ENCODE data around the gene USP35.

Gene USP35

DNA sequence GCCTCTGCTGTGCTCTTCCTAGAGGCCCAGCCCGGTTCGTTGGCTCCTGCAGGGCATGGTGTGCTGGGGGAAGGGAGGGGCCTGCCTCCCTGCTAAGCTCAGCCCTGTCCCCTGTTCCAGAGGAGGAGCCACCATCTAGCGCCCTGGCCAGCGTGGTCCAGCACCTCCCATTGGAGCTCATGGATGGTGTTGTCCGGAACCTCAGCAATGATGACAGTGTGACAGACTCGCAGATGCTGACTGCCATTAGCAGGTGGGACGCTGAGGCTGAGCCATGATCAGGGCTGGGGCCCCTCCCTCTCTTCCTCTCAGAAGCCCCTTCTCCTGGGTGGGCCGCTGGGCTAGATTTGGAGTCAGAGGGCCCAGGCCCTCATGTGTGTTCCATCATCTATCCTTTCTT is 9.1 kb downstream of the USP35 start:
- DNase-seq = no peak

DNA sequence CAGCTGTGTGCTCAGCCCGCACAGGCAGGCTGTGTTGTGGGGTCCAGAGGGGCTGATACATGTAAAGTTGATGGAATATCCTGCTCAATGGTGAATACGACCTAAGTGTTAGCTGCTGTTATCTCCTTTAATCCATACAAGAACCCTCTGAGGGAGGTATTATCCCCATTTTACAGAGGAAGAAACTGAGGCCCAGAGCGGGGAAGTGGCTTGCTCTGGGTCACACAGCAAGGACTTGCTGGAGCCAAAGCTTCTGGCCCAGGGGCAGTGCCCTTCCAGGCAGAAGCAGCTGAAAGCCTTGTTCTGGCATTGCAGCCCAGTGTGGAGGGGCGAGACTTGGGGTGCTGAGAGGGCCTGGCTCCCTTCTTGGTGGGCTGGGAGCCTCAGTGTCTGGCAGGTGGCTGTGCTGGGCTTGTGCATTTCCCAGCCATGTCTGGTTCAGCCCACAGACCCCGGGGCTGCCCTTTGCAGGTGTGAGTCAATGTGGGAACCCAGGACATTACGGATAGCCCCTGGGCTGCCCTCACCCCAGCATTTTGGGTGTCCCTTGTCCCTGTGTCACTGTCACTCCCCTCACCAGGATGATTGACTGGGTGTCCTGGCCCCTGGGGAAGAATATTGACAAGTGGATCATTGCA is 10.4 kb downstream of the USP35 start:
- DNase-seq = no peak

DNA sequence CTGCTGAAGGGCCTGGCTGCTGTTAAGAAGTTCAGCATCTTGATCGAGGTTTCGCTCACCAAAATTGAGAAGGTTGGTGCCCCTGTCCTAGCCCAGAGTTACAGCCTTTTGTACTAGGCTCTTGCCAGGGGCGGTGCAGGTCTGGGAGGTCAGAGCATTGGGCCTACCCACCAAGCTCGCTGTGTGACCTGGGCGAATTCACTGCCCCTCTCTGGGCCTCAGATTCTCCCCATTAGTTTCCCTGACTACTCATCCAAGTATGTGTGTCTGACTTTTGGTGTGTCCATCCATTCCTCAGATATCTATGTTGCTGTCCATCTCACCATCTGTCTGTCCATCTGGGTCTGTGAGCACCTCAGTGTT is 10.9 kb downstream of the USP35 start:
- no peak for DNase-seq

DNA sequence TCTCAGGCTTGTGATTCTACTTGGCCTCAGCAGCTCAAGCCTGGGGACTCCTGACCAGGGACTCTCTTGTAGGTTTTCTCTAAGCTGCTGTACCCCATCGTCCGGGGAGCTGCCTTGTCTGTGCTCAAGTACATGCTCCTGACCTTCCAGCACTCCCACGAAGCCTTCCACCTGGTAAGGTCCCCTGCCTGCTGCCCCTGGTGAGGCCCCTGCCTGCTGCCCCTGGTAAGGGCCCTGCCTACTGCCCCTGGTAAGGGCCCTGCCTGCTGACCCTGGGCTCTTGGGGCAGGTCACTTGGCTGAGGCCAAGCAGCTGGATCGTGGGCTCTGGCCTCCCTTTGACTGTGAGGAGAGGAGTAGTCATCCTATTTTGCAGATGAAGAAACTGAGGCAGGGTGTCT is 11.3 kb downstream of the USP35 start:
- DNase-seq = no peak

DNA sequence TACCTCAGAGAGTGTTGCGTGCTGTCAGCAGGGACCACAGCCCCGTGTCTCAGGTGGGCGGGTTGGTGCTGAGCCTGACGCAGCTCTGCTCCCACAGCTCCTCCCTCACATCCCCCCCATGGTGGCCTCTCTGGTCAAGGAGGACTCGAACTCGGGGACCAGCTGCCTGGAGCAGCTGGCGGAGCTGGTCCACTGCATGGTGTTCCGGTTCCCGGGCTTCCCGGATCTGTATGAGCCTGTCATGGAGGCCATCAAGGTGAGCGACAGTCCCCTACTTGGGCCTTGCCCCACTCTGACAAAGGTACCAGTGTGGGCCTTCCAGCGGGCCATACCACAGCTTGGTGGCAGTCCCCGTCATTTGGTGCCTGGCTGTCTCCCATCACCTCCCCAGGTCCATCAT is 11.8 kb downstream of the USP35 start:
- no peak for DNase-seq

DNA sequence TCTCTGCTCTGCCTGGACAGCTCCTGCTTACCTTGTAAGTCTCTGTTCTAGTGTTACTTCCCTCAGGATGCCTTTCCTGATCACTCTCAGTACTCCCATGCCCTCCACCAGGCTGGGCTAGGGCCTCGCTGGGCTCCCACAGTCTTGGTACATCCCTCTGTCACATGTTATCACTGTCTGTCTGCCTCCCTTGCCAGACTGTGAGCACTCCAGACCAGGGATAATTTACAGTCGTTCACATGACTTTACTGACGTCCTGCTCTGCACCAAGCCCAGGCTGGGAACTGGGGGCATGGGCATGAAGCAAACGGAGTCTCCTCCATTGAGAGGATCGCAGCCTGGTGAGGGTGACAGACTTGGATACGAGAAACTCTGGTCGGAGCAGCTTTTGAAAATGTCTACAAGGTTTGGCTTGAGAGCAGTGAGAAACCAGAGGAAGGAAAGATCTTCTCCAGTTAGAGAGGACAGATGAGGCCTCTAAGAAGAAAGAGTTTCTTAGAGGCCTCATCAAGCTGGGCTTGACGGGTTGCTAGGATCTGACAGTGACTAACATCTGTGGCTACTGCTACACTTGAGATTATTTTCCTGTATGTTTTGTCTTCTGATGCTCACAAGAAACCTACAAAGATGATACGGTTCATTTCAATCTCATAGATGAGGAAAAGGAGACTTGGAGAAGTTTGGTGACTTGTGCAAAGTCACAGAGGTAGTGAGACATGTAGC is 12.5 kb downstream of the USP35 start:
- DNase-seq = no peak

DNA sequence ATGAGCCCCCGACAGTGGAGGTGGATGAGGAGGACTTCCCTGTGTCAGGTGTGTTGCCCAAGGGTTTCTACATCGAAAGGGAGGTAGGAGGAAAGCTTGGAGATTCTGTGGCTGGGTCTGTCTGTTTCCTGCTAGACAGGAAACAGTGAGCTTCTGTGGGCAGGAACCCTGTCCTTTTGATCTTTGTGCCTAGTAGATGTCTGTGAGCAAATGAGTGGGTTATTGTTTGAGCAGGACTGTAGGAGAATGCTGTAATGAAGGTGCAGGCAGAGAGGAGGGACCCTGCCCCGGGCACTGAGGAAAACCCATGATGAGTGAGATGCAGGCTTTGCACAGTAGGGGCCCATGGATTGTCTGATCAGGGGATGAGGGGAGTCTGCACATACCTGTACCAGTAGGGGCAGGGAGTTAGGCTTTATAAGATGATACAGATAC is 14.0 kb downstream of the USP35 start:
- DNase-seq = no peak

DNA sequence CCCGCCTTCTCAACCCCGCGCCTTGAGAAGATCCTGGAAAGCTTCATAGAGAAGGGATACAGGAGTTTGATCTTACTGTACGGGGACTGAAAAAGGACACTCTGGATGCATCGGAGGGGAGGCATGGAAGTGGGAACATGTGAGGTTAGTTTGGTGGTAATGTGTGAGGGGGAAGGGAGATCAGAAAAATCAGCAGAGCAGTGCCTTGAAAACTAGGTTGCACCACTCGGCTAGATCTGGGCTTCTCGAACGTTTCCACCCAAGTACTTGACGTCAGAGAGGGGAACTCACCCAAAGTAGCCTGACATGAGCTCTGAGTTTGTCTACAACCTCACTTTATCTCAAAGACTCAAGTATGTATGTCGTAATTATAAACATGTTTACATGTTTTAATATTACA is 14.5 kb downstream of the USP35 start:
- DNase-seq = no peak

DNA sequence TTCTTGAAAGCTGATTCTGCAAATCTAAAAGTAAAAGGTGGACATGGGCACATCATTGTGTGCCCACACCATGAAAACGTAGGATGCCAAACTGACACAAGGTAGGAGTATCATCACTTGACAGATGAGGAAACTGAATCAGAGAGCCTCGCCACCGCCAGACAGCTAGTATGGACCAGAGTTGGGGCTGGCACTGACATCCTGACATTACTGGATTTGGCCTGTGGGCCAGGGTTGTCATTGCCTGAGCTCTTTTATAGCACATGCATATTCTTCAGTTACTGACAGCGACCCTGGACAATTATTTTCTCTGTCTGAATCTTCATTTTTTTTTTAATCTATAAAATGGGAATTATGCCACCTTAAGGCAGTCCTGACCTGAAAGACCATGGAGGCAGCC is 16.5 kb downstream of the USP35 start:
- DNase-seq = no peak

DNA sequence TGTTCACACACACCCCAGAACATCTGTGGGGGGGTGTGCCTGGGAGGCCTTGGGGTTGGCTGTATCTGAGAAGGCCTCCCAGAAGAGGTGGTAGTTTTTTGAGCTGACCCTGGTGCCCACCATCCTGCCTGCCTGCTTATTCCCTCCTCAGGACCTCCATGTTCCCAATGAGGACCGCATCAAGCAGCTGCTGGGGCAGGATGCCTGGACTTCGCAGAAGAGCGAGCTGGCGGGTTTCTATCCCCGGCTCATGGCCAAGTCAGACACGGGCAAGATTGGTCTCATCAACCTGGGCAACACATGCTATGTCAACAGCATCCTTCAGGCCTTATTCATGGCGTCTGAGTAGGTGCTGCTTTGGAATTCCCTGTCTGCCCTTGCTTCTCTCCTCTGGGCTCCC is 17.0 kb downstream of the USP35 start:
- DNase-seq = no peak

DNA sequence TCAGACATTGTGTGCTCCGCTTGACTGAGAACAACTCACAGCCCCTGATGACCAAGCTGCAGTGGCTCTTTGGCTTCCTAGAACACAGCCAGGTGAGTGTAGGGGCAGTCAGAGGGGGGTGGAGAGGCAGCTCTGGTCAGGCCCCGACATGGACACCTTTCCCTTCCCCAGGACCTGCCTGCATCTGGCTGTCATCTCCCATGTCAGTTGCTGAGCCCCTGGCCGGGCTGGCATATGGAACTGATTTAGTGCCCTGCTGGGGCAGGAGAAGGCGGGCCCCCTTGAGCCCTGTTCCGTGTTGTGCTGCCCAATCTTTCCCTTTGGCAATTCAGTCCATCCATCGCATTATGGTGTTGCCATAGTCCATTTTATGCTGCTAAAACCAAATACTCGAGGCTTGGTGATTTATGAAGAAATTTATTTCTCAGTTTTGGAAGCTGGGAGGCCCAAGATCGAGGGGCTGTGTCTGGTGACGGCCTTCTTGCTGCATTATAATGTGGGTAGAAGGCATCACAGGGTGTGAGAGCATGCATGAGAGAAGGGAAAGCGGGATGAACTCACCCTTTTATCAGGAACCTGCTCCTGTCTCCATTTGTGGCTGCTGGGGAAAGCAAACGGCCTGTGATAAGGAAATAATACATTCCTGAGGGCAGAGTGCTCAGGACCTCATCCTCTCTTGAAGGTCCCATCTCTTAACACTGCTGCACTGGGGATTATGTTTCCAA is 19.0 kb downstream of the USP35 start:
- no peak for DNase-seq

DNA sequence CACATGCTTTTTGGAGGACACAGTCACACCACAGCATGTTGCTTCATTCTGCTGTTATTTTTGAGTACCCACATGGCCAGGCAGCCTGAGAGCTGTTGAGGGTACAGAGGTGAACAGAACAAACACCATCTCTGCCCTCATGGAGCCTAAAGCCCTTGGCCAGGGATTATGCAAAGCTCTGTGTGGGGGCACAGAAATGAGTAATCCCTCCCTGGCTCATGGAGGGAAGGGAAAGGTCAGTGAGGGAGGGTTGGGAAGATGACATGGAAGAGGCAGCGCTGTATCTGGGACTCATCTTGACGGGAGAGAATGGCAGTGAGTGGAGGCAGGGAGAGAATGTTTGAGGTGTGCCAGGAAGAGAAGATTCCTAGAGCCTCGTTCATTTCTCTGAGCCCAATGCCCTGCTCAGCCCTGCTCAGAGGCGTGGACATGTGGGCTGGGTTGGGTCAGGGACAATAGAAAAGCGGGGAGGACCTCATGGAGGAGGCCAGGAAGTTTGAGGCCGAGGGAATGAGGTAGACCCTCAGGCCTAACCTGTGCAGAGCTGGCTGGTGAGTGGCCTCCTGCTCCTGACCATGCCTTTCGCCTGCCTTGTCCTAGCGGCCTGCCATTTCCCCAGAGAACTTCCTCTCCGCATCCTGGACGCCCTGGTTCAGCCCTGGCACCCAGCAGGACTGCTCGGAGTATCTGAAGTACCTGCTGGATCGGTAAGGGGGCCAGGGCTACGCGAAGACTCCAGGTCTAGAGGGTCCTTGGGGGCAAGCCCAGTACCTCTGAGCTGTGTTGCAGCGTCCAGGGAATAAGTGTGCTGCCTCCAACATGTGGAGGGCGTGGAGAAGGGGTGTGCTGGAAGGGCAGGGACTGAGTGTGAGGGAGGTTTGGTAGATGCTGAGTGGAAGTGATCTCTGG is 19.8 kb downstream of the USP35 start:
- no peak for DNase-seq

DNA sequence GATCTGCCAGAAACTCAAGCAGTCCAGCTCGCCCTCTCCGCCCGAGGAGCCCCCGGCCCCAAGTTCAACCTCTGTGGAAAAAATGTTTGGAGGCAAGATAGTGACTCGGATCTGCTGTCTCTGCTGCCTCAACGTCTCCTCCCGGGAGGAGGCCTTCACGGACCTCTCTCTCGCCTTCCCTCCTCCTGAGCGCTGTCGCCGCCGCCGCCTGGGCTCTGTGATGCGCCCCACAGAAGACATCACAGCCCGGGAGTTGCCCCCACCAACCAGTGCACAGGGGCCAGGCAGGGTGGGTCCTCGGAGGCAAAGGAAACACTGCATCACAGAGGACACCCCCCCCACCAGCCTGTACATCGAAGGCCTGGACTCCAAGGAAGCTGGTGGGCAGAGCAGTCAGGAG is 20.8 kb downstream of the USP35 start:
- DNase-seq = no peak

DNA sequence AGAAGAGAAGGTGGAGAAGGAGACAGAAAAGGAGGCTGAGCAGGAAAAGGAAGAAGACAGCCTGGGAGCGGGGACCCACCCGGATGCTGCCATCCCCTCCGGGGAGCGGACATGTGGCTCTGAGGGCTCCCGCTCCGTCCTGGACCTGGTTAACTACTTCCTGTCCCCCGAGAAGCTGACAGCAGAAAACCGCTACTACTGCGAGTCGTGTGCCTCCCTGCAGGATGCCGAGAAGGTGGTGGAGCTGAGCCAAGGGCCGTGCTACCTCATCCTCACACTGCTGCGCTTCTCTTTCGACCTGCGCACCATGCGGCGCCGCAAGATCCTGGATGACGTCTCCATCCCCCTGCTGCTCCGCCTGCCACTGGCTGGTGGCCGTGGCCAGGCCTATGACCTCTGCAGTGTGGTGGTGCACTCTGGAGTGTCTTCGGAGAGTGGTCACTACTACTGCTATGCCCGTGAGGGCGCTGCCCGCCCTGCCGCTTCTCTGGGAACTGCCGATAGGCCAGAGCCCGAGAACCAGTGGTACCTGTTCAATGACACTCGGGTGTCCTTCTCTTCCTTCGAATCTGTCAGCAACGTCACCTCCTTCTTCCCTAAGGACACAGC is 21.4 kb downstream of the USP35 start:
- DNase-seq = no peak

DNA sequence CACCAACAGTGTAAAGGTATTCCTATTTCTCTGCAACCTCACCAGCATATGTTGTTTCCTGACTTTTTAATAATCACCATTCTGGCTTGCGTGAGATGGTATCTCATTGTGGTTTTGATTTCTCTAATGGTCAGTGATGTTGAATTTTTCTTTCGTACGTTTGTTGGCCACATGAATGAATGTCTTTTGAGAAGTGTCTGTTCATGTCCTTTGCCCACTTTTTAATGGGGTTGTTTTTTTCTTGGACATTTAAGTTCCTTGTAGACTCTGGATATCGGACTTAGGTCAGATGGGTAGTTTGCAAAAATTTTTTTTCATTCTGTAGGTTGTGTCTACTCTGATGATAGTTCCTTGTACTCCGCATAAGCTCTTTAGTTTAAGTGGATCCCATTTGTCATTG is 22.8 kb downstream of the USP35 start:
- no peak for DNase-seq

DNA sequence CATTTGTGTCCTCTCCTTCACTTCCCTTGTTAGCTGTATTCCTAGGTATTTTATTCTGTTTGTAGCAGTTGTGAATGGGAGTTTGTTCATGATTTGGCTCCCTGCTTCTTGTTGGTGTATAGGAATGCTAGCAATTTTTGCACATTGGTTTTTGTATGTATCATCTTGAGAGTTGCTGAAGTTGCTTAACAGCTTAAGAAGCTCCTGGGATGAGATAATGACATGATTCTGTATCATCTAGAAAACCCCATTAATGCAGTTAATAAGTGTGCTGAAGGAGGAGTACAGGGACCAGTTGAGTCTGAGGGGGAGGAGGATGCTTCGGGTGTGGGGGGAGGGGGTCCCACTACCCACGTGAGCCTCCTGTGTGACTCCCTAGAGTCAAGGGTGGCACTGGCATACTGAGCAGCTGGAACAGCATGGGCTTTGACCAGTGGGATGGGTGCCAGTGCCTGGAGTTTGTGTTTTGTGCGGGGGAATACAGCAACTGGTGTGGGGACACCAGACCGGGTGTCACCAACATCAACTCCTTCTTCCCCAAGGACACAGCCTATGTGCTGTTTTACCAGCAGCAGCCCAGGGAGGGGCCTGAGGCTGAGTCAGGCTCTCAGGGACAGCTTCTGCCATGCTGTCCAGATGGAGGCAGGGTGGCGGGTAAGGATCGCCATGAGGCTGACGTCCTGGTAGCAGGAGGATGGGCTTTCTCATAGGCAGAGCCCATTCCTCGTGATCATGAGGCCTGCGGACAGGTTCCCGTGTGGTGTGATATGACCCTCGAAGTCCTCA is 24.1 kb downstream of the USP35 start:
- DNase-seq = no peak

DNA sequence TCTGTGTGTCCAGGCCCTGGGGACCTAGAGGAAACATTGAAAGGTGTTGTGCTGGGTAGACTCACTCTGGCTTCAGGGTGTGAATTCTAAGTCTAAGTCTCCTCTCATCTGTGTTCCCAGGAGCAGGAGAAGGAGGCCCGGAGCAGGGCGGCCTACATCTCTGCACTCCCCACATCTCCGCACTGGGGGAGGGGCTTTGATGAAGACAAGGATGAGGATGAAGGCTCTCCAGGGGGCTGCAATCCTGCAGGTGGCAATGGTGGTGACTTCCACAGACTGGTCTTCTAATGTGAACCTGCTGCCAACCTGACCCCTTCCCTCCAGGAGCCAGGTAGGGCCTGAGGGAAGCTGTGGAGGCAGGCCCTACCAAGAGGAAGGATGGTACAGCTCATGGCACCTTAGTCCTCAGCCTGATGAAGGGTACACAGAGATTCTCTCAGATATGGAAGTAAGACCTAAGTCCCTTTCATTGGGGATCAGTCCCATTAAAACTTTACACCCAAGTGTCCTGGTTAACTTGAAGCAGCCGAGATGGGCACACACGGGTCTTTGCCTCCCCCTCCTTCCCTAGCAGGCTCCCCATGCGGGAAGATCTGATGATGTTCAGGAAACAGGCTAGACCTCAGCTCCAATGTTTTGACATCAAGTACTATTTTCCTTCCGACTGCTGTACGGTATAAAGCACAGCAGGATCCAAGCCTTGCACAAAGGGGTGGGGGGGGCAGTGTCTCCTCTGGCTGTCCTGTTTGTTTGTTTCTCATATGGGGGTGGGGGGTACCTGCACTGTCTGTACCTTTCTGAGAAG is 25.0 kb downstream of the USP35 start:
- DNase-seq = no peak

DNA sequence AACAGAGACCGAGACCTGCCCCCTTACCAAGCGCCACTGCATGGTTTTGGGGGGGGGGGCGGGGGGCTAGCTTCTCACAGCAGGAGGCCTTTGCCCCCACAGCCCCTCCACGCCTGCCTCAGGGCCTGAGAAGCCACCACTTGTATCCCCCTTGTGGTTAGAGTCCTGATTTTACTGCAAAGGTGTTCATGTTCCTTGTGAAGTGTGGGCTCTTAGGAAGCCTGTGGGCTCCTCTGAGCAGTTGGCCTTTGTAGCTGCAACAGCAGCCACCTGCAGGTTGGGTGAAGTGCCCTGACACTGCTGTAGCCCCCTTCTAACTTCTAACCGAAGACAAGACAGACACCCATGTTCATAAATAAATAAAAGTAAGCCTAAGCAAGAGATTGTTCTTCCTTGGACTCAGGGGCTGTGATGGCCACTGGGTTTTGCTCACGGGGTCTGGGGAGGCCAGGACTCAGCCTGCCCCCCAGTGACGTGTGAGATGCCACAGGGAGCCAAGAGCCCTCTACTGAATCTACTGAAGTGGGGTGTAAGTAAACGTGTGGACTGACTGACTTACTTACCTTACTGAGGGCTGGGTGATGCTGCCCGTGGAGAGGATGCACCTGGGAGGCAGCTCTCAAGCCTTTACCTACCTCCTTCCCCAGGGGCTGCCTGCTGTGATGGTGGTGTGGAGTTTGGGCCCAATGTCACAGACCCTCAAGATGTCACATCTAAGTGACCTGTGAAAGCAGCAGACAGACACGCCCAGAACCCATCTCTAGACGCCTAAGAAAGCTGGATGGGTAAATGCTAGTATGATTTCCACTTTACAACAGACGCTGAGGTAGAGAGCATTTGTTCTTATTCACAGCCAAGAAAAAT is 25.8 kb downstream of the USP35 start:
- no peak for DNase-seq

DNA sequence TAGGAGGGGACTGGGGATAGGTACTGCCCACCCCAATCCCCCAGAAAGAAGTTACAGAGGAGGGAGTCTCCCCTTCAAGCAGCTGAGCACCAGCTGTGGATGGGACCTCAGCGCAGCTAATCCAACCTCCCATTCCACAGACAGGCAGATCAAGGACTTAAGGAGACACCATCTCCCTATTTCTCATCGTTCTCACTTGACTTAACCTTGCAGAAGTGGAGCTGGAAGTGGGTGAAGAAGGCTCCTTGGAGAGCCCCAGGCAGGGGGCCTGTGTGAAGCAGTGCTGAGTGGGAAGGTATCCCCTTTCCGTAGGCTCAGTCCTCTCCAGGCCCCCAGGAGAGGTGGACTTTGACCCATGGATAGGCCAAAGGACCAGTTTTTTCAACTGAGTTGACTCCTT is 27.3 kb downstream of the USP35 start:
- DNase-seq = no peak
